ENCODE results near the gene KIR2DL1. TPM values are rescaled to one million over a fixed set of nuclear protein-coding genes. Genes with fewer than 3 reads are reported as not detected.
"Not testable (repeated sequence)": the region's sequence is repeated elsewhere in the genome, so short reads cannot be mapped to it uniquely, and the experiment has no call there.

The KIR2DL1 gene
- total RNA-seq, 1 donor from 2014 or later = not detected

GRCh38 chr19:54824416-54824815 lies 54.8 kb downstream of the KIR2DL1 start:
- ATAC-seq = not testable (repeated sequence)

DNA sequence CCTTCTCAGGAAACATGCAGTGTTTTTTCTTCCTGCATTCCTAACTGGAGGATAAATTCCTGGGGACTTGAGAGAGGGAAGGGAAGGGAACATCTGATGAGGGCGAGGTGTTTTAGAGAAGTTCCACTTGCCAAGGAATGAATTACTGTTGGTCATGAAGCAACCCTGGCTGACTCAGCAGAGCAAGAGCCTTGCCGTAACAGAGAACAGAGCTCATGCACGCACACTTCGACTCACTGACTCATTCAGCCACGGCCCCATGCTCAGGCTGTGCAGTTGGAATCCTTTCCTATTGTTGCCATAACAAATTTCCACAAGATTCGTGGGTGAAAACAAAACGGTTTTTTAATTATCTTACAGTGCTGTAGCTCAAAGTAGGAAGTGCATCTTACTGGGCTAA lies 55.7 kb downstream of the KIR2DL1 start:
- not testable (repeated sequence) for ATAC-seq

DNA sequence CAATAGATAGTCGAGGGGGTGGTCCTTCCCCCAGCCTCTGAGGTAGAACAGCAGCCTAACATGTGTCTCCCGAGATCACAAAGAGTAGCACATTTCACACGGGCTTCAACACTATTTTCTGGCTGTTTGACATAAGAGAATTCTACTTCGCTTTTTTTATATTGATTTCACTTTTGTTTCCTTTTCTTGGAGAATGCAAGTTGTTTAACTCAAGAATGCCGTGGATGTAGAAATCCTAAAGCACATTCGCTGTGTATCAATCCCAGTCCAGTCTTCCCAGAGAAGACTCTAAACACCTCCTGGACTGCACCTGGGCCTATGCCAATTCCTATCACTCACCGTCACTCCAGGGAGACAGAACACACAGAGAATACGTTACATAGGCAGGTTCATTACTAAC lies 58.5 kb downstream of the KIR2DL1 start:
- ATAC-seq = not testable (repeated sequence)

- not testable (repeated sequence) for ATAC-seq
These were observed 62.9 kb downstream of the KIR2DL1 start, which contains the start of gene KIR2DS4 for GRCh38 chr19:54832496-54832895. TSS of gene KIR2DS4 (plus strand) at chr19:54832676.

Other genes starting within 250 kb of the KIR2DL1 start
- gene LILRA2, start 196.0 kb upstream of the KIR2DL1 start, total RNA-seq = not detected
- gene LILRA1, start 176.2 kb upstream of the KIR2DL1 start, total RNA-seq = 0.16 TPM
- 1.3 TPM for gene LILRB1, start 139.3 kb upstream of the KIR2DL1 start, total RNA-seq
- gene LILRB4, start 106.8 kb upstream of the KIR2DL1 start, total RNA-seq = 0.48 TPM
- gene KIR3DL3, start 45.4 kb upstream of the KIR2DL1 start, total RNA-seq = not detected
- gene KIR2DL3, start 31.3 kb upstream of the KIR2DL1 start, total RNA-seq = not detected
- not detected for gene KIR2DL4, start 33.8 kb downstream of the KIR2DL1 start, total RNA-seq
- gene KIR3DL1, start 46.7 kb downstream of the KIR2DL1 start, total RNA-seq = not detected
- gene KIR2DS4, start 62.9 kb downstream of the KIR2DL1 start, total RNA-seq = not detected
- gene KIR3DL2, start 80.7 kb downstream of the KIR2DL1 start, total RNA-seq = not detected
- 0.16 TPM for gene FCAR, start 104.4 kb downstream of the KIR2DL1 start, total RNA-seq
- gene NCR1, start 136.4 kb downstream of the KIR2DL1 start, total RNA-seq = 0.44 TPM
- gene NLRP7, start 177.7 kb downstream of the KIR2DL1 start, total RNA-seq = not detected
- 71.6 TPM for gene NLRP2, start 196.6 kb downstream of the KIR2DL1 start, total RNA-seq

Data from esophagus mucosa (tissue), 1 donor.